Measurements from ENCODE around the gene RUFY4. TPM values are rescaled to one million over a fixed set of nuclear protein-coding genes. Genes with fewer than 3 reads are reported as not detected.

The RUFY4 gene
- total RNA-seq, 4 donors from 2014 or later = 0.07 TPM; not detected in 3

- no peaks in the 10 kb centered on the region for H3K4me1 ChIP-seq
- peak in 1 of 2 donors; percentile 6 for DNase-seq
- no peaks in the 10 kb centered on the region for H3K27me3 ChIP-seq
- no peak for TF ChIP-seq CTCF (IDR thresholded peaks at IDR 0.05)
- no peak for TF ChIP-seq POLR2A (IDR thresholded peaks at IDR 0.05)
- no peak overlapping the region for H3K27ac ChIP-seq
- intact Hi-C loops (cut with DNase I; ENCODE audit: low total_unique reads) = no loop called here
- H3K36me3 ChIP-seq = no peaks in the 10 kb centered on the region
- no peak overlapping the region for H3K4me3 ChIP-seq
- H3K9me3 ChIP-seq = no peaks in the 10 kb centered on the region
These were observed 40.3 kb upstream of the RUFY4 start for GRCh38 chr2:218028562-218029348.

DNA sequence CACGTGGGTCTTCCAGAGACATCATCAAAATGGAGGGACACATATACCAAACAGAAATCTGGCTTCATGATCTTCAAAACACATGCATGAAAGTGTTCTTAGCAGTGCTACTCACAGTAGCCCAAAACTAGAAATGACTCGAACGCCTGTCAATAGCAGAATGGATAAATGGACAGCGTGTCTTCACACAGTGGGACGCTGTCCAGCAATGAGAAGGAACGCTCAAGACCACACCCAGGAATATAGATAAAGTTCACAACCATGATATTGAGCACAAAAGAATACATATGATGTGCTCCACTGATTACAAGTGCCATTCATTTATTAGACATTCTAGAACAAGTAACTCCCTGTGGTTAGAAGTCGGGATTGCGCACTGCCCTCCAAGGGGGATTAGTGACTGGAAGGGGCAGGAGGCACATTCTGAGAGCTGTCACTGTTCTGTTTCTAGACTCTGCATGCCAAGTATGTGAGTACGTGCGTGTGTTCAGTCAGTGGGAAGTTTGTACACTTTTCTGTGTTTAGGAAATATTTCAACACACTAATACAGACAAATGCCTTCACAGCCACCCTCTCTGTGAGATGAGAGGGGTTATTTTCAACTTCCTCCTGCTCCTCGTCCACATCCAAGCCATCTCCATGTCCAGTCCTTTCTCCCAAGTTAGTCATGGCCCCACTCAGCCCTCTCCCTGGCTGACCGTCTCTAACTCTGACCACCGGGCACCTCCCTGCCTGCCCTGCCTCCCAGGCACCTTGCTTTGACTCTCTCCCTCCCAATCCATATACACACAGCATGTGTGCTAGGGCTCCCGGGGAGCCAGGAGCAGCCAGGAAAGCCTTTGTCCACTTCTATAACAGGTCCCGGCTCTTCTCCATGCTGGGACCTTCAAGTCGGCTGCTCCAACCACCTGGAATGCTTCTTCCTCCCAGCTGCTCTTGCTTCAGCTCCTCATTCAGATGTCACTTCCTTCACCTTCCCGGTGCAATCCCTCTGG, 39.4 kb upstream of the RUFY4 start:
- Histone ChIP-seq H3K4me3 (no peak overlapping the region), H3K4me1 (peaks cover 0 to 5% of the 10 kb centered on the region in 2 donors), H3K27ac (no peak overlapping the region), H3K27me3 (no peaks in the 10 kb centered on the region), H3K36me3 (no peaks in the 10 kb centered on the region), H3K9me3 (no peaks in the 10 kb centered on the region)
- intact Hi-C loops (cut with DNase I; ENCODE audit: low total_unique reads) = no loop called here
- no peak for TF ChIP-seq POLR2A (IDR thresholded peaks at IDR 0.05)
- TF ChIP-seq CTCF (IDR thresholded peaks at IDR 0.05) = no peak
- no peak for DNase-seq

- intact Hi-C loops (cut with DNase I; ENCODE audit: low total_unique reads) = no loop called here
These were observed 38.5 kb upstream of the RUFY4 start for GRCh38 chr2:218030409-218031195.

DNA sequence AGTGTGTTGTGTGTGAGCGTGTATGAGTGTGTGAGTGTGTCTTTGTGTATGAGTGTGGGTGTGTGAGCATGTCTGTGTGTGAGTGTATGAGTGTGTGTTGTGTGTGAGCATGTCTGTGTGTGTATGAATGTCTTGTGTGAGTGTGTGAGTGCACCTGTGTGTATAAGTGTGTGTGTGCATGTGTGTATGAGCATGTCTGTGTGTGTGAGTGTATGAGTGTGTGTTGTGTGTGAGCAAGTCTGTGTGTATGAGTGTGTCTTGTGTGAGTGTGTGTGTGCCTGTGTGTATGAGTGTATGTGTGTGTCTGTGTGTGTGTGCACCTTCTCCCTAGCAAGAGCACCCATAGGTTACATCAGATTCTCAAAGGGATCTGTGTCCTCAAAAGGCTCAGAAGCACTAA, 37.8 kb upstream of the RUFY4 start:
- intact Hi-C loops (cut with DNase I; ENCODE audit: low total_unique reads) = no loop called here
- Histone ChIP-seq H3K4me1 (peaks cover 0 to 5% of the 10 kb centered on the region in 2 donors), H3K27me3 (no peaks in the 10 kb centered on the region), H3K9me3 (no peaks in the 10 kb centered on the region), H3K4me3 (no peak overlapping the region), H3K36me3 (no peaks in the 10 kb centered on the region), H3K27ac (no peak overlapping the region)
- no peak for TF ChIP-seq CTCF (IDR thresholded peaks at IDR 0.05)
- no peak for TF ChIP-seq POLR2A (IDR thresholded peaks at IDR 0.05)
- DNase-seq = no peak

More at GRCh38 chr2:218030409-218031195, 38.5 kb upstream of the RUFY4 start:
- no peaks in the 10 kb centered on the region for H3K9me3 ChIP-seq
- no peaks in the 10 kb centered on the region for H3K27me3 ChIP-seq
- H3K27ac ChIP-seq = no peak overlapping the region
- no peak overlapping the region for H3K4me3 ChIP-seq
- no peak for TF ChIP-seq POLR2A (IDR thresholded peaks at IDR 0.05)
- peaks cover 0 to 5% of the 10 kb centered on the region in 2 donors for H3K4me1 ChIP-seq
- DNase-seq = no peak
- H3K36me3 ChIP-seq = no peaks in the 10 kb centered on the region

- DNase-seq = no peak
- H3K27ac ChIP-seq = no peak overlapping the region
- intact Hi-C loops (cut with DNase I; ENCODE audit: low total_unique reads) = no loop called here
- peaks cover 0 to 5% of the 10 kb centered on the region in 2 donors for H3K4me1 ChIP-seq
- H3K36me3 ChIP-seq = no peaks in the 10 kb centered on the region
- no peaks in the 10 kb centered on the region for H3K9me3 ChIP-seq
- TF ChIP-seq POLR2A (IDR thresholded peaks at IDR 0.05) = no peak
- TF ChIP-seq CTCF (IDR thresholded peaks at IDR 0.05) = no peak
- no peaks in the 10 kb centered on the region for H3K27me3 ChIP-seq
- no peak overlapping the region for H3K4me3 ChIP-seq
These were observed 37.2 kb upstream of the RUFY4 start for GRCh38 chr2:218031771-218032257.
